A673 (cell line): Measurements from ENCODE around the gene USP15. TPM values are rescaled to one million over a fixed set of nuclear protein-coding genes. Genes with fewer than 3 reads are reported as not detected.
A peak's percentile ranks its signal among the peaks of the same experiment; 100 is the strongest.

Source experiments
- BruUV-seq: library from RNA; stranded (reverse); fragments of 400-500 nt; replicated peaks from 2 replicates; lab custom pipeline; 2021; lab: Mats Ljungman, UMichigan
- CTCF ChIA-PET: fragments of 300-600 bp; sonication (Branson Sonifier 250); formaldehyde crosslinking; loops from one replicate; lab custom pipeline; 2022; ENCODE audit warnings: antibody characterized with exemption; lab: Charles Lee
- POLR2A ChIA-PET: fragments of 300-600 bp; sonication (Branson Sonifier 250); formaldehyde crosslinking; loops from one replicate; lab custom pipeline; 2022; ENCODE audit warnings: antibody characterized with exemption; ENCODE audit not compliant: low non-redundant PET; lab: Charles Lee
- DNase-seq: peaks from one replicate; pipeline ENCODE4 v3.0.0-alpha.2; 2015; ENCODE audit warnings: low spot score
- H3K27ac ChIP-seq: fragments of 200-600 bp; sonication (generic); 2 replicates; pipeline ENCODE4 v1.5.1; 2016; ENCODE audit warnings: mixed run types, low read depth, mild to moderate bottlenecking, mixed read lengths, antibody characterized with exemption, low read length; ENCODE audit not compliant: poor library complexity, severe bottlenecking
- H3K27me3 ChIP-seq: fragments of 200-600 bp; sonication (generic); replicated peaks from 2 replicates; pipeline ENCODE4 v1.6.1; 2017; ENCODE audit warnings: mixed run types, low read depth, mild to moderate bottlenecking, mixed read lengths, antibody characterized with exemption, low read length; ENCODE audit not compliant: insufficient read depth, poor library complexity
- H3K36me3 ChIP-seq: fragments of 200-600 bp; sonication (generic); 2 replicates; pipeline ENCODE4 v1.6.1; 2016; ENCODE audit warnings: mixed run types, mild to moderate bottlenecking, mixed read lengths, antibody characterized with exemption, low read length; ENCODE audit not compliant: insufficient read depth, poor library complexity, severe bottlenecking
- H3K4me1 ChIP-seq: fragments of 200-600 bp; sonication (generic); 2 replicates; pipeline ENCODE4 v1.6.1; 2017; ENCODE audit warnings: mixed run types, mild to moderate bottlenecking, mixed read lengths, antibody characterized with exemption, low read length; ENCODE audit not compliant: insufficient read depth, poor library complexity, severe bottlenecking
- H3K4me3 ChIP-seq: fragments of 200-600 bp; sonication (generic); 2 replicates; pipeline ENCODE4 v1.5.1; 2016; ENCODE audit warnings: low read depth, mixed run types, mild to moderate bottlenecking, mixed read lengths, low read length; ENCODE audit not compliant: poor library complexity, severe bottlenecking
- H3K9me3 ChIP-seq: fragments of 200-600 bp; sonication (generic); 2 replicates; pipeline ENCODE4 v1.6.1; 2016; ENCODE audit warnings: mixed run types, low read depth, mild to moderate bottlenecking, mixed read lengths, antibody characterized with exemption, low read length; ENCODE audit not compliant: poor library complexity, severe bottlenecking
- EZH2 ChIP-seq: fragments of 200-600 bp; sonication (generic); IDR thresholded peaks from 2 replicates; pipeline ENCODE4 v1.6.1; 2017; ENCODE audit warnings: borderline replicate concordance, low read depth, mild to moderate bottlenecking, mixed read lengths, antibody characterized with exemption, low read length; ENCODE audit not compliant: poor library complexity, severe bottlenecking
- intact Hi-C: fragments of 100-400 bp; cut with micrococcal nuclease; formaldehyde crosslinking; loops from one replicate; pipeline ENCODE4 v1.10.0; 2022; ENCODE audit not compliant: unreplicated experiment
- total RNA-seq: library from RNA; stranded (reverse); gene quantifications from 2 replicates; pipeline ENCODE4 v1.2.3, GENCODE V29; 2021
- TF ChIP-seq, protein P1 (sequence below): fragments of 300-800, 200-600 bp; sonication (generic); conservative IDR thresholded peaks from 2 replicates; pipeline ENCODE4 v1.5.1; 2017; ENCODE audit warnings: low read depth, mild to moderate bottlenecking, antibody characterized with exemption, low read length, moderate library complexity, mixed read lengths

The USP15 gene
- total RNA-seq, 1 experiment from 2014 or later = 61.7 TPM

- ChIA-PET CTCF (interaction anchor here (0.6 to 1.0 kb wide), 2 partner anchors 358 to 362 kb away, joined by 3 read pairs; no protein-coding TSS in a partner anchor), POLR2A (no interaction called here)
- H3K4me3 ChIP-seq = no peak overlapping the region
- H3K36me3 ChIP-seq = no peaks in the 10 kb centered on the region
- no peak overlapping the region for H3K27ac ChIP-seq
- intact Hi-C loops = loop anchor here (5.0 to 10.0 kb wide), 2 partner anchors 149 to 376 kb away; no protein-coding TSS in a partner anchor
- BruUV-seq = no TSS peak
- no peak for DNase-seq
- H3K9me3 ChIP-seq = peaks cover 5% of the 10 kb centered on the region
- H3K27me3 ChIP-seq = peaks cover 8% of the 10 kb centered on the region
- no peak for TF ChIP-seq EZH2
- TF ChIP-seq, protein P1, sequence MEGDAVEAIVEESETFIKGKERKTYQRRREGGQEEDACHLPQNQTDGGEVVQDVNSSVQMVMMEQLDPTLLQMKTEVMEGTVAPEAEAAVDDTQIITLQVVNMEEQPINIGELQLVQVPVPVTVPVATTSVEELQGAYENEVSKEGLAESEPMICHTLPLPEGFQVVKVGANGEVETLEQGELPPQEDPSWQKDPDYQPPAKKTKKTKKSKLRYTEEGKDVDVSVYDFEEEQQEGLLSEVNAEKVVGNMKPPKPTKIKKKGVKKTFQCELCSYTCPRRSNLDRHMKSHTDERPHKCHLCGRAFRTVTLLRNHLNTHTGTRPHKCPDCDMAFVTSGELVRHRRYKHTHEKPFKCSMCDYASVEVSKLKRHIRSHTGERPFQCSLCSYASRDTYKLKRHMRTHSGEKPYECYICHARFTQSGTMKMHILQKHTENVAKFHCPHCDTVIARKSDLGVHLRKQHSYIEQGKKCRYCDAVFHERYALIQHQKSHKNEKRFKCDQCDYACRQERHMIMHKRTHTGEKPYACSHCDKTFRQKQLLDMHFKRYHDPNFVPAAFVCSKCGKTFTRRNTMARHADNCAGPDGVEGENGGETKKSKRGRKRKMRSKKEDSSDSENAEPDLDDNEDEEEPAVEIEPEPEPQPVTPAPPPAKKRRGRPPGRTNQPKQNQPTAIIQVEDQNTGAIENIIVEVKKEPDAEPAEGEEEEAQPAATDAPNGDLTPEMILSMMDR = no peak
- no peaks in the 10 kb centered on the region for H3K4me1 ChIP-seq
Measured at GRCh38 chr12:62436164-62436503, 175.9 kb downstream of the USP15 start.

- peaks cover 10% of the 10 kb centered on the region for H3K9me3 ChIP-seq
- no peaks in the 10 kb centered on the region for H3K36me3 ChIP-seq
- CTCF ChIA-PET = interaction anchor here (0.6 to 1.6 kb wide), 5 partner anchors 354 to 657 kb away, joined by 3 to 5 read pairs (median 3); no protein-coding TSS in a partner anchor
- peak; percentile 65 for DNase-seq
- H3K4me1 ChIP-seq = no peaks in the 10 kb centered on the region
- peaks cover 8% of the 10 kb centered on the region for H3K27me3 ChIP-seq
- POLR2A ChIA-PET = no interaction called here
- H3K27ac ChIP-seq = no peak overlapping the region
- intact Hi-C loops = loop anchor here (1.0 to 10.0 kb wide), 3 partner anchors 147 to 374 kb away; no protein-coding TSS in a partner anchor
- TF ChIP-seq EZH2 = no peak
- TF ChIP-seq, protein P1 = peak; percentile 78
- H3K4me3 ChIP-seq = no peak overlapping the region
- BruUV-seq = no TSS peak
Measured at GRCh38 chr12:62438098-62438692, 178.0 kb downstream of the USP15 start.

GRCh38 chr12:62446754-62447452 lies 186.7 kb downstream of the USP15 start:
- Histone ChIP-seq H3K27me3 (no peaks in the 10 kb centered on the region), H3K9me3 (peaks cover 8% of the 10 kb centered on the region), H3K4me3 (no peak overlapping the region), H3K36me3 (no peaks in the 10 kb centered on the region), H3K27ac (no peak overlapping the region), H3K4me1 (no peaks in the 10 kb centered on the region)
- POLR2A ChIA-PET = no interaction called here
- no peak for TF ChIP-seq EZH2
- TF ChIP-seq, protein P1 = no peak
- CTCF ChIA-PET = no interaction called here
- DNase-seq = no peak
- intact Hi-C loops = no loop called here
- no TSS peak for BruUV-seq
